AG04449 (cell line): Measurements from ENCODE around the gene SI.
"Not testable (repeated sequence)": the region's sequence is repeated elsewhere in the genome, so short reads cannot be mapped to it uniquely, and the experiment has no call there.

Source experiments
- CTCF ChIA-PET: fragments of 350-600 bp; formaldehyde crosslinking; extraction: SDS; loops from one replicate; lab custom pipeline; 2021; ENCODE audit warnings: antibody characterized with exemption; lab: Yijun Ruan, JAX
- POLR2A ChIA-PET: fragments of 400-600, 350-600 bp; formaldehyde crosslinking; extraction: SDS; loops from one replicate; lab custom pipeline; 2020; ENCODE audit warnings: antibody characterized with exemption, inconsistent platforms; lab: Yijun Ruan, JAX
- DNase-seq: peaks from one replicate; pipeline ENCODE4 v3.0.0-alpha.2; 2010; ENCODE audit warnings: low read depth, low spot score
- H3K4me3 ChIP-seq: 2 replicates; pipeline ENCODE4 v1.5.1; 2011; ENCODE audit warnings: low read depth, mild to moderate bottlenecking, control low read depth, low read length
- CTCF ChIP-seq: IDR thresholded peaks from one replicate; pipeline ENCODE4 v1.5.1; 2011; ENCODE audit warnings: mild to moderate bottlenecking, moderate library complexity, low read length, control low read depth, inconsistent platforms; ENCODE audit not compliant: insufficient read depth; ENCODE audit errors: missing control alignments

SI gene

GRCh38 chr3:164952966-164953365 lies 125.3 kb downstream of the SI start:
- ChIA-PET POLR2A (no interaction called here), CTCF (no interaction called here)
- no peak for DNase-seq
- no peak for TF ChIP-seq CTCF
- no peak overlapping the region for H3K4me3 ChIP-seq

- H3K4me3 ChIP-seq, CTCF ChIA-PET, DNase-seq, POLR2A ChIA-PET: not testable (repeated sequence)
Observed at GRCh38 chr3:164951403-164951802, 126.9 kb downstream of the SI start.

- TF ChIP-seq CTCF, result no peak
- POLR2A ChIA-PET, result no interaction called here
- DNase-seq, result no peak
- no peak overlapping the region for H3K4me3 ChIP-seq
- CTCF ChIA-PET, result no interaction called here
Observed at GRCh38 chr3:164940745-164941144, 137.6 kb downstream of the SI start.

GRCh38 chr3:164929642-164930041 lies 148.7 kb downstream of the SI start:
- no peak for TF ChIP-seq CTCF
- CTCF ChIA-PET, result no interaction called here
- POLR2A ChIA-PET, result no interaction called here
- DNase-seq, result no peak
- no peak overlapping the region for H3K4me3 ChIP-seq
